Measurements from ENCODE around the gene GANC. TPM values are rescaled to one million over a fixed set of nuclear protein-coding genes. Genes with fewer than 3 reads are reported as not detected.
"Not testable (repeated sequence)": the region's sequence is repeated elsewhere in the genome, so short reads cannot be mapped to it uniquely, and the experiment has no call there.

The GANC gene, protein sequence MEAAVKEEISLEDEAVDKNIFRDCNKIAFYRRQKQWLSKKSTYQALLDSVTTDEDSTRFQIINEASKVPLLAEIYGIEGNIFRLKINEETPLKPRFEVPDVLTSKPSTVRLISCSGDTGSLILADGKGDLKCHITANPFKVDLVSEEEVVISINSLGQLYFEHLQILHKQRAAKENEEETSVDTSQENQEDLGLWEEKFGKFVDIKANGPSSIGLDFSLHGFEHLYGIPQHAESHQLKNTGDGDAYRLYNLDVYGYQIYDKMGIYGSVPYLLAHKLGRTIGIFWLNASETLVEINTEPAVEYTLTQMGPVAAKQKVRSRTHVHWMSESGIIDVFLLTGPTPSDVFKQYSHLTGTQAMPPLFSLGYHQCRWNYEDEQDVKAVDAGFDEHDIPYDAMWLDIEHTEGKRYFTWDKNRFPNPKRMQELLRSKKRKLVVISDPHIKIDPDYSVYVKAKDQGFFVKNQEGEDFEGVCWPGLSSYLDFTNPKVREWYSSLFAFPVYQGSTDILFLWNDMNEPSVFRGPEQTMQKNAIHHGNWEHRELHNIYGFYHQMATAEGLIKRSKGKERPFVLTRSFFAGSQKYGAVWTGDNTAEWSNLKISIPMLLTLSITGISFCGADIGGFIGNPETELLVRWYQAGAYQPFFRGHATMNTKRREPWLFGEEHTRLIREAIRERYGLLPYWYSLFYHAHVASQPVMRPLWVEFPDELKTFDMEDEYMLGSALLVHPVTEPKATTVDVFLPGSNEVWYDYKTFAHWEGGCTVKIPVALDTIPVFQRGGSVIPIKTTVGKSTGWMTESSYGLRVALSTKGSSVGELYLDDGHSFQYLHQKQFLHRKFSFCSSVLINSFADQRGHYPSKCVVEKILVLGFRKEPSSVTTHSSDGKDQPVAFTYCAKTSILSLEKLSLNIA (N-terminal part only)
- 22.5 and 25.5 TPM in 2 replicates for total RNA-seq

DNA sequence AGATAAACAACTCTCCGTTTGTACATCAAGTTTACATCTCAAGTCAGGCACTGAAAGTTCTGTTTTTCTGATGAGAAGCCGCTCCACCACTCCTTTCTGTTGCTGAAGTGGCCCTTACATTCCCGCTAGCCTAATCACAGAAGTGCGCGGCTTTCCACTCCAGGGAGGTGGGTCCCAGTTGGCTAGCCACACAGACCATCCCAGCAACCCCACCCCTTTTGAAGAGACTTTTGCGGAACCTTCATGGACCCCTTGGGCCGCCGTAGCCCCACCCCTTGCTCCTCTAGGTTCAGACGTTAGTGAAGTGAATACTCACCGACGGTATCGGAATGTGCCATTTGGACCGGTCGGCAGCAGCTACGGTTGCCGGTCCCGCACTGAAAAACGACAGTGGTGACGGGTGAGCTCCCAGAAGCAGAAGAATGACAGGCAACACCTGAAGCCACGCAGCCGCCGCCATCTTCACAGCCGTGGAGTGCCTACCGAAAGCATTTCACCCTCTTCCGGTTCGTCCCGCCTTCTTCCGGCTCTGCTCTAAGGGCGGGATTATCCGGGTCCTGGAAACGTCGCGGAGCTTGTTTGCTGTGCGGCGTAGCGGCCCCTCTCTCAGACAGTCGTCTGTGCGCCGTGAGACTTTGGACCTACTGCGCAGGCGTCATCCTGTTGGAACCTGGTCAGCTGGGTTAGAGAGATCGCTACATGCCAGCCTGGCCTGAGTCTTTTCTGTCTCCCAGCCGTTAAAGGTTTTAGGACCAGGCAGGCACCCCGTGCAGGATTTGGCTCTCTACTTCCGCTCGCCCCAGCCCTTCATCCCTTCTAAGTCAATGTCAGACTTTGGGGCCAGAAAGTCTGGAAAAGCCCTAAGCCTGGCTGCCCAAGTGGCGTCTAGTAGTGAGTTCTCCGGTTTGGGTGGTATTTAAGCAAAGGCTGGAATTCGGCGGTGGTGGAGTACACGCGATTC lies at the start of gene GANC, which contains the start of gene TMEM87A:
Gene GANC, plus strand, starts transcription at position 263 of the 961 bp plus-strand sequence. CDS start 1,281 bp downstream, outside the sequence.
Gene TMEM87A, minus strand, starts transcription at position 495 of the 961 bp plus-strand sequence. Its CDS starts 35 bp downstream, at position 460.
- TF ChIP-seq, protein P1, sequence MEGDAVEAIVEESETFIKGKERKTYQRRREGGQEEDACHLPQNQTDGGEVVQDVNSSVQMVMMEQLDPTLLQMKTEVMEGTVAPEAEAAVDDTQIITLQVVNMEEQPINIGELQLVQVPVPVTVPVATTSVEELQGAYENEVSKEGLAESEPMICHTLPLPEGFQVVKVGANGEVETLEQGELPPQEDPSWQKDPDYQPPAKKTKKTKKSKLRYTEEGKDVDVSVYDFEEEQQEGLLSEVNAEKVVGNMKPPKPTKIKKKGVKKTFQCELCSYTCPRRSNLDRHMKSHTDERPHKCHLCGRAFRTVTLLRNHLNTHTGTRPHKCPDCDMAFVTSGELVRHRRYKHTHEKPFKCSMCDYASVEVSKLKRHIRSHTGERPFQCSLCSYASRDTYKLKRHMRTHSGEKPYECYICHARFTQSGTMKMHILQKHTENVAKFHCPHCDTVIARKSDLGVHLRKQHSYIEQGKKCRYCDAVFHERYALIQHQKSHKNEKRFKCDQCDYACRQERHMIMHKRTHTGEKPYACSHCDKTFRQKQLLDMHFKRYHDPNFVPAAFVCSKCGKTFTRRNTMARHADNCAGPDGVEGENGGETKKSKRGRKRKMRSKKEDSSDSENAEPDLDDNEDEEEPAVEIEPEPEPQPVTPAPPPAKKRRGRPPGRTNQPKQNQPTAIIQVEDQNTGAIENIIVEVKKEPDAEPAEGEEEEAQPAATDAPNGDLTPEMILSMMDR (IDR thresholded peaks at IDR 0.05; ENCODE audit: insufficient read depth, low read depth, low read length), result no peak
- peak within 1 kb of the TSS; percentile 85 for H3K4me3 ChIP-seq (ENCODE audit: low read depth, low read length)
- peak; percentile 99 for DNase-seq (ENCODE audit: low read depth)

DNA sequence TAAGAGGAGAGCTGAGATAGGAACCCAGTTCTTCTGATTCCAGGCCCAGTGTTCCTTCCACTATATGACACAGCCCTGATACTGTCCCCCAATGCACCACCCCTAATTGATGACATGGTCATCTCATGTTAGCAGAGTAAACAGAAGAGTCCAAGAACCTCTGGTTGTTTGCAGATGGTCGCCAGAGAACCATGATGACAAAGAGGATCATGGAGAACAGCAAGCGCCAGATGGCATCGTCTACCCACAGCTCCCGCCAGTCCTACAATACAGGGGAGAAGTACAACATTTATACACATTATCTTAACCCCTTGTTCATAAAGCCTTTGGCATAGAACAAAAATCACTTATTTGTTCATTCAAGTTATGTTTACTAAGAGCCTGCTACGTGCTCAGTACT lies 46.4 kb upstream of the GANC start:
- no peak for DNase-seq (ENCODE audit: low read depth)
- TF ChIP-seq, protein P1 (IDR thresholded peaks at IDR 0.05; ENCODE audit: insufficient read depth, low read depth, low read length), result no peak
- no peak overlapping the region for H3K4me3 ChIP-seq (ENCODE audit: low read depth, low read length)

DNA sequence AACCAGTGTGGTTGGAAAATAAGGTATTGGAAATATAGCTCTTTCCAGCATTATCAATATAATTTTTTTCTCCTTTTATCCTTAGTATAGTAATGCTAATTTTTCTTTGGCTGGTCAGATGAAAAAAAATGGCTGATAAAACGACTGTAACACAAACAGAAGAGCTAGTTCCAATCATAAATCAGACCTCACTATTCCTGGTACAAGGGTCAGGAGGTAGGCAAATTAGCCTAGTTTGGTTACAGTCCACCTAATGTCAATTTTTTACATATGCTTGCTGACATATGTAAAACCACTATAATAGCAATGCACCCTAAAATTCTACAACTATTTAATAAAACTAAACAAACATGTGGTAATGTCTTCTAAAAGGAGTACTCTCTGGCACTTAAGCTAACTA lies 45.0 kb upstream of the GANC start:
- H3K4me3 ChIP-seq (ENCODE audit: low read depth, low read length), result no peak overlapping the region
- TF ChIP-seq, protein P1 (IDR thresholded peaks at IDR 0.05; ENCODE audit: insufficient read depth, low read depth, low read length), result no peak
- DNase-seq (ENCODE audit: low read depth), result no peak

DNA sequence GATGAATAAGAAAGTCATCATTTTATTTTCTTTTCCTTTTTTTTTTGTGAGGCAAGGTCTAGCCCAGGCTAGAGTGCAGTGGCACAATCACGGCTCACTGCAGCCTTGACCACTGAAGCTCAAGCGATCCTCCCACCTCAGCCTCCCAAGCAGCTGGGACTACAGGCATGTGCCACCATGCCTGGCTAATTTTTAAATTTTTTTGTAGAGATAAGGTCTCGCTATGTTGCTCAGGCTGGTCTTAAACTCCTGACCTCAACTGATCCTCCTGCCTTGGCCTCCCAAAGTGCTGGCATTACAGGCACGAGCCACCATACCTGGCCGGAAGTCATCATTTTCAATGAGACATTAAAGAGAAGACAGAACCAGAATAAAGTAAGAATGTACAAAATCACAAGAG lies 44.0 kb upstream of the GANC start:
- not testable (repeated sequence) for H3K4me3 ChIP-seq (ENCODE audit: low read depth, low read length); DNase-seq (ENCODE audit: low read depth)

DNA sequence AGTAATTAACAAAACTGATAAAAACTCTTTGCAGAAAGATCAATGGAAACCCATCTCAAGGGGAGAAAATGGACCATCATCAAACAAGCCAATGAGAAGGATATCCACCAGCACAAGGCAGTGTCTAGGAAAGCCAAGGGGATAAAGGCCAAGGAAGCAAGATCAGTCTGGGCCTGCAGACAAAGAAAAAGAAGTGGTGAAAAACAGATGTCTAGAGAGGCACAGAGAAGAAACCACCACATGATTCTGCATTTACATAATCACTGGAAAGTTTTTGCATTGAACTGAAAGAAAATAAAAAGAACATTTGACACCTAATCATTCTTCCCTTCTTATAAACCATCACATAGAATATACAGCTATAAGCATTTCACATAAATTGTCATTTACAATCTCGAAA lies 41.9 kb upstream of the GANC start:
- TF ChIP-seq, protein P1 (IDR thresholded peaks at IDR 0.05; ENCODE audit: insufficient read depth, low read depth, low read length), result no peak
- no peak for DNase-seq (ENCODE audit: low read depth)
- H3K4me3 ChIP-seq (ENCODE audit: low read depth, low read length), result no peak overlapping the region

DNA sequence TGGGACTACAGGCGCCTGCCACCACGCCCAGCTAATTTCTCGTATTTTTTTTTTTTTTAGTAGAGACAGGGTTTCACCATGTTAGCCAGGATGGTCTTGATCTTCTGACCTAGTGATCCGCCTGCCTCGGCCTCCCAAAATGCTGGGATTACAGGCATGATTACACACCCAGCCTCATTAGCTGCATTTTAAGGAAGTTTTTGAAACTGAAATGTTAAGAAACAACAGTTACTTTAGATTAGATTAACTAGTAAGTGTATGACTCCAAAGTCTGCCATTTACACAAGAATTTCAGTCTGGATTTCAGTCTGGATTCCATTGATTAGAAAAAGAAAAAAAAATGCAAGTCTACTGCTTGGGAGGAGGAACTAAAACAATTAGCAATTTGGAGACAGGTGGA lies 40.4 kb upstream of the GANC start:
- DNase-seq (ENCODE audit: low read depth), result no peak
- TF ChIP-seq, protein P1 (IDR thresholded peaks at IDR 0.05; ENCODE audit: insufficient read depth, low read depth, low read length), result no peak
- H3K4me3 ChIP-seq (ENCODE audit: low read depth, low read length), result no peak overlapping the region
